ENCODE results near the gene ERBB2.

Gene ERBB2

DNA sequence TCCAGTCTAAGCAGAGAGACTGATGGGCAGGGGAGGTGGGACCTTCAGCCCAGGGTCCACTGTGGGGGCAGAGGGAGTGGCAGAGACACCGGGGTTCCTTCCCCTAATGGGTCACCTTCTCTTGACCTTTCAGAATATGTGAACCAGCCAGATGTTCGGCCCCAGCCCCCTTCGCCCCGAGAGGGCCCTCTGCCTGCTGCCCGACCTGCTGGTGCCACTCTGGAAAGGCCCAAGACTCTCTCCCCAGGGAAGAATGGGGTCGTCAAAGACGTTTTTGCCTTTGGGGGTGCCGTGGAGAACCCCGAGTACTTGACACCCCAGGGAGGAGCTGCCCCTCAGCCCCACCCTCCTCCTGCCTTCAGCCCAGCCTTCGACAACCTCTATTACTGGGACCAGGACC is 27.7 kb downstream of the ERBB2 start:
- Histone ChIP-seq H3K27me3 (ENCODE audit: control insufficient read depth, insufficient read depth, low read length) (no peaks in the 10 kb centered on the region), H3K27ac (ENCODE audit: low read length) (no peak overlapping the region), H3K36me3 (ENCODE audit: control insufficient read depth, insufficient read depth, low read length) (peaks cover 36% of the 10 kb centered on the region)

GRCh38 chr17:39729280-39729851 is 29.5 kb downstream of the ERBB2 start:
- H3K9me3 ChIP-seq (ENCODE audit: control insufficient read depth, insufficient read depth, low read length), result no peaks in the 10 kb centered on the region; the same call in 1 of the 2 replicates
- no CpG with 5 or more reads among the region's 6 CpGs for WGBS (ENCODE audit: insufficient coverage, insufficient read length)
- H3K27ac ChIP-seq (ENCODE audit: low read length), result no peak overlapping the region
- H3K36me3 ChIP-seq (ENCODE audit: control insufficient read depth, insufficient read depth, low read length), result peaks cover 36% of the 10 kb centered on the region
- no peak overlapping the region for H3K4me3 ChIP-seq (ENCODE audit: low read length)
- no peak for DNase-seq (ENCODE audit: low read depth, low spot score)
- H3K4me1 ChIP-seq (ENCODE audit: control insufficient read depth, insufficient read depth, low read length), result no peaks in the 10 kb centered on the region
- no peaks in the 10 kb centered on the region for H3K27me3 ChIP-seq (ENCODE audit: control insufficient read depth, insufficient read depth, low read length)

More for the DNA sequence above, 27.7 kb downstream of the ERBB2 start:
- no peak for DNase-seq (ENCODE audit: low read depth, low spot score)
- H3K4me1 ChIP-seq (ENCODE audit: control insufficient read depth, insufficient read depth, low read length), result 0 out of 2 replicates have a peak, but pooled peaks cover 1% of the 10 kb centered on the region
- no peaks in the 10 kb centered on the region; the same call in 1 of the 2 replicates for H3K9me3 ChIP-seq (ENCODE audit: control insufficient read depth, insufficient read depth, low read length)
- H3K4me3 ChIP-seq (ENCODE audit: low read length), result no peak overlapping the region
- WGBS (ENCODE audit: insufficient coverage, insufficient read length), result no CpG with 5 or more reads among the region's 10 CpGs

DNA sequence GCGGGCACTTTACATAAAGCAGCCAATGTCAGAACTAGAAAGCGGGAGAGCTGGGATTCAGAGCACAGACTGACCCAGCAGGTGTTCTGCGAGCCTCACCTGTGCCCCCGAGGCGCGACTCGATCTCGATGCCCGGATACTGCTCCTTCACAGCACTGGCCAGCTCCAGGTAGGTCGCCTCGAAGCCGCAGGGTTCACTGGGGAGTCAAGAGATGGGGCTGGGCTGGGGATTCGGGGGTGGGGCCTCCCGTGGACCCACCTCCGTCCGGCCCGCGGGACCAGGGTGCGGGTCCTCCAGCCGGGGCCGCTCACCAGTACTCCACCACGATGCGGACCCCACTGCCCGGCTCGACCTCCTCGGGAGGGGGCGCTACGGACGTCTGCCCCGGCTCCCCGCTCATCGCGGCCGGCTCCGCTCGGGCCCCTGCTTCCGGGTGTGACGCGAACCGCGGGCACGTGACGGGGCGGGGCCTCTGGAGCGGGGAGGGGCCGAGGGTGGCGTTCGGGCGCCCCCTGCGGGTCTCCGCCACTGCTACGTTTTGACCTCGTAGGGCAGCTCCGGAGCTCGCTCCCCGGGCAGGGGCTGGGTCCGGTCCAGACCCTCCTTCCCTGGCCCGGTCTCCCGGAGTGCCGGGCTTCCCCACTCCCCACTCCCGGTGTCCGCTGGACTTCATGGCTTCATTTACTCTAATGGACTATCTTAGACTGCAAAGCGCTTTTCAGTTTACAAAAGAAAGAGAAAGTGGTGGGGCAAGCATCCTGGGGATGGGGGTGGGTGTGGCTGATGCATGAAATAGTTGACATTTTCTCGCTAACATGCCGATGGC is 30.4 kb downstream of the ERBB2 start, which contains the start of gene MIEN1:
Gene MIEN1, minus strand, starts transcription at position 438 of the 827 bp plus-strand sequence. Its CDS starts 37 bp downstream, at position 401.
- H3K9me3 ChIP-seq (ENCODE audit: control insufficient read depth, insufficient read depth, low read length), result no peaks in the 10 kb centered on the region; the same call in 1 of the 2 replicates
- no peak for DNase-seq (ENCODE audit: low read depth, low spot score)
- no CpG with 5 or more reads among the region's 65 CpGs for WGBS (ENCODE audit: insufficient coverage, insufficient read length)

DNA sequence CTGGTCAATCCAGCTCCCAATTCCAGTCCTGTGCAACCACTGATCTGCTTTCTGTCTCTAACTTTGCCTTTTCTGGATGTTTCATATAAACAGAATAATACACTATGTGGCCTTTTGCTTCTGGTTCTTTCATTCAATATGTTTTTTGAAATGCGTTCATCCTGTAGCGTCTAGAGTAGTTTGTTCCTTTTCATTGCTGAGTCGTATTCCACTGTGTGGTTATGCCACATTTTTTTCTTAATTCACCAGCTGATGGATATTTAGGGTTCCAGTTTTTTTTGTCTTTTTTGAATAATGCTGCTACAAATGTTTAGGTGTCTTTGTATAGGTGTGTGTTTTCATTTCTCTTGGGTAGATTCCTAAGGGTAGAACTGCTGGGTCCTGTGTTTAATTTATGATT is 32.7 kb downstream of the ERBB2 start:
- no peak overlapping the region for H3K4me3 ChIP-seq (ENCODE audit: low read length)
- peaks cover 7% of the 10 kb centered on the region; the same call in 1 of the 2 replicates for H3K36me3 ChIP-seq (ENCODE audit: control insufficient read depth, insufficient read depth, low read length)
- DNase-seq (ENCODE audit: low read depth, low spot score), result no peak
- H3K27ac ChIP-seq (ENCODE audit: low read length), result no peak overlapping the region
- H3K9me3 ChIP-seq (ENCODE audit: control insufficient read depth, insufficient read depth, low read length), result no peaks in the 10 kb centered on the region
- H3K27me3 ChIP-seq (ENCODE audit: control insufficient read depth, insufficient read depth, low read length), result no peaks in the 10 kb centered on the region
- H3K4me1 ChIP-seq (ENCODE audit: control insufficient read depth, insufficient read depth, low read length), result peaks cover 2% of the 10 kb centered on the region; the same call in 1 of the 2 replicates
- no CpG with 5 or more reads among the region's 3 CpGs for WGBS (ENCODE audit: insufficient coverage, insufficient read length)

More for the DNA sequence above, 30.4 kb downstream of the ERBB2 start, which contains the start of gene MIEN1:
- H3K36me3 ChIP-seq (ENCODE audit: control insufficient read depth, insufficient read depth, low read length), result peaks cover 27% of the 10 kb centered on the region
- no peaks in the 10 kb centered on the region for H3K27me3 ChIP-seq (ENCODE audit: control insufficient read depth, insufficient read depth, low read length)
- H3K27ac ChIP-seq (ENCODE audit: low read length), result no peak within 1 kb of the TSS
- H3K4me1 ChIP-seq (ENCODE audit: control insufficient read depth, insufficient read depth, low read length), result no peaks in the 10 kb centered on the region
- H3K4me3 ChIP-seq (ENCODE audit: low read length), result peak within 1 kb of the TSS; percentile 62; the same call in 1 of the 2 replicates

- H3K27me3 ChIP-seq (ENCODE audit: control insufficient read depth, insufficient read depth, low read length), result no peaks in the 10 kb centered on the region
- H3K27ac ChIP-seq (ENCODE audit: low read length), result no peak overlapping the region
- no peaks in the 10 kb centered on the region for H3K36me3 ChIP-seq (ENCODE audit: control insufficient read depth, insufficient read depth, low read length)
- no peak overlapping the region for H3K4me3 ChIP-seq (ENCODE audit: low read length)
- H3K4me1 ChIP-seq (ENCODE audit: control insufficient read depth, insufficient read depth, low read length), result peaks cover 6% of the 10 kb centered on the region; the same call in 1 of the 2 replicates
- no CpG with 5 or more reads among the region's 2 CpGs for WGBS (ENCODE audit: insufficient coverage, insufficient read length)
- no peak for DNase-seq (ENCODE audit: low read depth, low spot score)
- no peaks in the 10 kb centered on the region for H3K9me3 ChIP-seq (ENCODE audit: control insufficient read depth, insufficient read depth, low read length)
Measured at GRCh38 chr17:39735882-39736281, 36.0 kb downstream of the ERBB2 start.

DNA sequence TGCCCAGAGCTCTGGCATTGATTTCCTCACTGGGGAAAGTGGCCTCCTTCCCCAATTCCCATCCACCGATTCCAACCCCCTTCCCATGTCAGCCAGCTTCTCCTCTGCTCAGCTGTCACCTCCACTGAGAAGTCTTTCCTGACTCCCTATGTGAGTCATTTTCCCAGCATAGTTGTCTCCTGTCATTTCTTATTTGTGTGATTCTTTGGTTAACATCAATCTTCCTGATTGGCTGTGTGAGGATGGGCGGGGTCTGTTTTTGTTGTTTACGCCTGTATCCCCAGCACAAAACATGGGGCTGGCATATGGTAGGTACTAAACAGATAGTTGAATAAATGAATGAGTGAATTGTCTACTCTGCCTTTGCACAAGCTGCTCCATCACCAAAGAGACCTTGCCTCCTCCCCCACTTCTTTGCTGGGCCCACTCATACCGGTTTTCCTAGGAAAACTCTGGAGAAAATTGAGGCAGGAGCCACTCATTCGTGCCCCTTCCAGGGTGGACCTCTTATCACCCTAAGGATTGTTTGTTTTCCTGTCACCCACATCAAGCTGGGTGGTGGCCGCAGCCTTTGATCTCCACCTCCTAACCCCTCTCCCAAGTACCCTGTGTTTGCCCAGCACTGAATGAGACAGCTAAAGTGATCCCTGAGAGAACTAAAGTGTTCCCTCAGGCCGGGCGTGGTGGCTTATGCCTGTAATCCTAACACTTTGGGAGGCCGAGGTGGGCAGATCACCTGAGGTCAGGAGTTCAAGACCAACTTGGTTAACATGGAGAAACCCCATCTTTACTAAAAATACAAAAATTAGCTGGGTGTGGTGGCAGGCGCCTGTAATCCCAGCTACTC is 36.7 kb downstream of the ERBB2 start:
- Histone ChIP-seq H3K4me1 (ENCODE audit: control insufficient read depth, insufficient read depth, low read length) (peaks cover 12% of the 10 kb centered on the region), H3K27ac (ENCODE audit: low read length) (no peak overlapping the region), H3K9me3 (ENCODE audit: control insufficient read depth, insufficient read depth, low read length) (no peaks in the 10 kb centered on the region), H3K27me3 (ENCODE audit: control insufficient read depth, insufficient read depth, low read length) (no peaks in the 10 kb centered on the region), H3K36me3 (ENCODE audit: control insufficient read depth, insufficient read depth, low read length) (no peaks in the 10 kb centered on the region), H3K4me3 (ENCODE audit: low read length) (no peak overlapping the region)
- WGBS (ENCODE audit: insufficient coverage, insufficient read length), result no CpG with 5 or more reads among the region's 10 CpGs
- DNase-seq (ENCODE audit: low read depth, low spot score), result no peak

DNA sequence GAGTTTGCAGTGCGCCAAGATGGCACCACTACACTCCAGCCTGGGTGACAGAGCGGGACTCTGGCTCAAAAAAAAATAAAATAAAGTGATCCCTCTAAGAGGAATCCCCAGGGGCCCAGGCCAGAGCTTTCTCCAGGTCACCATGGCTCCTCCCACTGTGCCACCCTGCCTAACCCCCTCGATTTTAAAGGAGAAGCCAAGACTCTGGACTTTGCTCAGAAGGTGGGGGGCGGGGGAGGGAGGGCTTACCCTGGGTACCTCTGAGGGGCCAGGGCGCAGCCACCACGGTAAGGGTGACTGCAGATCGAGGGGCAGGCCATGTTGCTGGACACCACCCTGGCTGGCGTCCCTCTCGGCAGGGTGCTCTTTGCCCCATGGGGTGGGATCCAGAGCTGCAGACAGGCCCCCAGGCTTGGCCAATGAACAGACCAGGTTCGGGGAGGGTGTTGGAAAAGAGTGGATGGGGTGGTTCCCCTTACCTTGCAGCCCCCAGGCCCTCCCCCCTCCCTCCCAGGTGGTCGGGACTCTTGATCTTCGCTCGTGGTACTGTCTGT is 37.4 kb downstream of the ERBB2 start:
- peaks cover 12% of the 10 kb centered on the region for H3K4me1 ChIP-seq (ENCODE audit: control insufficient read depth, insufficient read depth, low read length)
- H3K9me3 ChIP-seq (ENCODE audit: control insufficient read depth, insufficient read depth, low read length), result no peaks in the 10 kb centered on the region
- peak overlapping the region; percentile 62; the same call in 1 of the 2 replicates for H3K4me3 ChIP-seq (ENCODE audit: low read length)
- H3K27me3 ChIP-seq (ENCODE audit: control insufficient read depth, insufficient read depth, low read length), result no peaks in the 10 kb centered on the region
- H3K36me3 ChIP-seq (ENCODE audit: control insufficient read depth, insufficient read depth, low read length), result no peaks in the 10 kb centered on the region
- no peak for DNase-seq (ENCODE audit: low read depth, low spot score)
- no peak overlapping the region for H3K27ac ChIP-seq (ENCODE audit: low read length)
- WGBS (ENCODE audit: insufficient coverage, insufficient read length), result no CpG with 5 or more reads among the region's 13 CpGs

- H3K27ac ChIP-seq (ENCODE audit: low read length), result no peak within 1 kb of the TSS
- H3K4me3 ChIP-seq (ENCODE audit: low read length), result peak within 1 kb of the TSS; percentile 62; the same call in 1 of the 2 replicates
- H3K27me3 ChIP-seq (ENCODE audit: control insufficient read depth, insufficient read depth, low read length), result no peaks in the 10 kb centered on the region
- no peak for DNase-seq (ENCODE audit: low read depth, low spot score)
- WGBS (ENCODE audit: insufficient coverage, insufficient read length), result no CpG with 5 or more reads among the region's 34 CpGs
- peaks cover 12% of the 10 kb centered on the region for H3K4me1 ChIP-seq (ENCODE audit: control insufficient read depth, insufficient read depth, low read length)
- H3K9me3 ChIP-seq (ENCODE audit: control insufficient read depth, insufficient read depth, low read length), result no peaks in the 10 kb centered on the region
- H3K36me3 ChIP-seq (ENCODE audit: control insufficient read depth, insufficient read depth, low read length), result peaks cover 5% of the 10 kb centered on the region
Measured at GRCh38 chr17:39737760-39738567, 38.1 kb downstream of the ERBB2 start, which contains the start of gene GRB7. GRB7 (plus strand) TSS chr17:39737938; CDS start chr17:39742302, 4,364 bp downstream.

GRCh38 chr17:39738568-39738901 is 38.7 kb downstream of the ERBB2 start:
- Histone ChIP-seq H3K4me3 (ENCODE audit: low read length) (peak overlapping the region; percentile 62; the same call in 1 of the 2 replicates), H3K27ac (ENCODE audit: low read length) (no peak overlapping the region), H3K27me3 (ENCODE audit: control insufficient read depth, insufficient read depth, low read length) (no peaks in the 10 kb centered on the region), H3K9me3 (ENCODE audit: control insufficient read depth, insufficient read depth, low read length) (no peaks in the 10 kb centered on the region), H3K4me1 (ENCODE audit: control insufficient read depth, insufficient read depth, low read length) (peaks cover 12% of the 10 kb centered on the region), H3K36me3 (ENCODE audit: control insufficient read depth, insufficient read depth, low read length) (peaks cover 7% of the 10 kb centered on the region)
- DNase-seq (ENCODE audit: low read depth, low spot score), result no peak
- WGBS (ENCODE audit: insufficient coverage, insufficient read length), result no CpG with 5 or more reads among the region's 13 CpGs
